Tibial nerve (tissue), 4 donors: ENCODE data around the gene MBNL2. TPM values are rescaled to one million over a fixed set of nuclear protein-coding genes. Genes with fewer than 3 reads are reported as not detected.
A peak's percentile ranks its signal among the peaks of the same experiment; 100 is the strongest.

Experiments used
- DNase-seq, 2 donors: peaks; one replicate each; pipeline ENCODE4 v3.0.0-alpha.2; 2019; ENCODE audit warnings: low spot score in 2 of 2
- H3K27ac ChIP-seq, 4 donors: fragments of 200-600 bp; sonication (generic) in 3 of 4; one replicate each; pipeline ENCODE4 v1.5.1; 2017 to 2019; ENCODE audit warnings: mild to moderate bottlenecking in 1 of 4
- H3K27me3 ChIP-seq, 2 donors: fragments of 200-600 bp; sonication (generic) in 1 of 2; one replicate each; pipeline versions ENCODE4 v1.5.1 to v1.6.0; 2017 to 2019
- H3K36me3 ChIP-seq, 3 donors: fragments of 200-600 bp; sonication (generic); one replicate each; pipeline ENCODE4 v1.5.1; 2018 to 2019
- H3K4me1 ChIP-seq, 4 donors: fragments of 200-600 bp; sonication (generic) in 3 of 4; one replicate each; pipeline ENCODE4 v1.5.1; 2017 to 2019
- H3K4me3 ChIP-seq, 4 donors: fragments of 200-600 bp; sonication (generic) in 3 of 4; one replicate each; pipeline ENCODE4 v1.5.1; 2017 to 2019; ENCODE audit warnings: mild to moderate bottlenecking in 1 of 4, moderate library complexity in 1 of 4
- H3K9me3 ChIP-seq, 4 donors: fragments of 200-600 bp; sonication (generic) in 3 of 4; one replicate each; pipeline ENCODE4 v1.5.1; 2017 to 2019
- EP300 ChIP-seq, 2 donors: sonication (generic); formaldehyde crosslinking; IDR thresholded peaks; one replicate each; pipeline ENCODE4 v1.6.1; 2017; ENCODE audit warnings: antibody characterized with exemption in 2 of 2, mild to moderate bottlenecking in 1 of 2
- POLR2A ChIP-seq, 2 donors: fragments of 450-650 bp; IDR thresholded peaks; one replicate each; pipeline ENCODE4 v1.6.1; 2017; ENCODE audit warnings: antibody characterized with exemption in 2 of 2, mild to moderate bottlenecking in 2 of 2, moderate library complexity in 2 of 2
- WGBS, 2 donors: methylation state at CpG; one replicate each; pipeline ENCODE4 v1.1.5; 2018; 5-methylcytosine and 5-hydroxymethylcytosine counted together
- total RNA-seq, 4 donors: library from RNA; depleted of rRNA; stranded (reverse); fragments of >200 nt; gene quantifications; one replicate each; pipeline ENCODE4 v1.1.0, GENCODE V29; 2016
- TF ChIP-seq, protein P1 (sequence below), 5 experiments: fragments of 200-600 bp in 3 of 5; fragments of 450-650 bp in 2 of 5; sonication (generic) in 3 of 5; IDR thresholded peaks; one replicate each; pipeline ENCODE4 v1.5.1; 2016 to 2019; ENCODE audit warnings: antibody characterized with exemption in 5 of 5, mild to moderate bottlenecking in 3 of 5, moderate library complexity in 2 of 5

MBNL2 gene
- total RNA-seq, 4 donors from 2014 or later = 87.9 to 126 (median 95.5) TPM

DNA sequence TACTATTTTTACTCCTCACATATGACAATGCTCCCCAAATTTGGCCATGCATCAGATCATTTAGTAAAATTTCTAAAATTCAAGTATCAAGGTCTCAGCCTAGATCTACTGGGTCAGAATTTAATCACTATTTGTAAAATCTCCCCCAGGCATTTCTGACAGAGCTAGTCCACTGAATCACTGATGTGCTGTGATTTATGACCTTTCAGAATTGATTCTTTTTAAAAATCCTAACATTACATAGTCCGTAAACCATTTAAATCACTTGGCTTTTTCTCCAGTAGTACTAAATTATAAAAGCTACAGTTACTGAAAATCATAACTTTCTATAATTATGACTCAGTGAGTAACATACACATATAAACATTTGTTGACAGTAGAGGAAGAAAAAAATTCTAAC, 119.0 kb downstream of the MBNL2 start:
- no peaks in the 10 kb centered on the region for H3K9me3 ChIP-seq
- H3K4me1 ChIP-seq = peaks cover 7 to 71% (median 22%) of the 10 kb centered on the region in 4 donors
- no peak overlapping the region for H3K4me3 ChIP-seq
- DNase-seq = no peak
- H3K27ac ChIP-seq = peak overlapping the region in 3 of 4 donors; percentile 27 to 83 (median 79)
- WGBS, 2 donors = 53 to 61% methylated on average over 1 of the region's 1 CpG
- H3K27me3 ChIP-seq = no peaks in the 10 kb centered on the region
- H3K36me3 ChIP-seq = peaks cover 0 to 19% (median 0%) of the 10 kb centered on the region in 3 donors
- TF ChIP-seq, protein P1, sequence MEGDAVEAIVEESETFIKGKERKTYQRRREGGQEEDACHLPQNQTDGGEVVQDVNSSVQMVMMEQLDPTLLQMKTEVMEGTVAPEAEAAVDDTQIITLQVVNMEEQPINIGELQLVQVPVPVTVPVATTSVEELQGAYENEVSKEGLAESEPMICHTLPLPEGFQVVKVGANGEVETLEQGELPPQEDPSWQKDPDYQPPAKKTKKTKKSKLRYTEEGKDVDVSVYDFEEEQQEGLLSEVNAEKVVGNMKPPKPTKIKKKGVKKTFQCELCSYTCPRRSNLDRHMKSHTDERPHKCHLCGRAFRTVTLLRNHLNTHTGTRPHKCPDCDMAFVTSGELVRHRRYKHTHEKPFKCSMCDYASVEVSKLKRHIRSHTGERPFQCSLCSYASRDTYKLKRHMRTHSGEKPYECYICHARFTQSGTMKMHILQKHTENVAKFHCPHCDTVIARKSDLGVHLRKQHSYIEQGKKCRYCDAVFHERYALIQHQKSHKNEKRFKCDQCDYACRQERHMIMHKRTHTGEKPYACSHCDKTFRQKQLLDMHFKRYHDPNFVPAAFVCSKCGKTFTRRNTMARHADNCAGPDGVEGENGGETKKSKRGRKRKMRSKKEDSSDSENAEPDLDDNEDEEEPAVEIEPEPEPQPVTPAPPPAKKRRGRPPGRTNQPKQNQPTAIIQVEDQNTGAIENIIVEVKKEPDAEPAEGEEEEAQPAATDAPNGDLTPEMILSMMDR (IDR thresholded peaks at IDR 0.05) = no peak
- TF ChIP-seq EP300 (IDR thresholded peaks at IDR 0.05) (no peak), POLR2A (IDR thresholded peaks at IDR 0.05) (no peak)

DNA sequence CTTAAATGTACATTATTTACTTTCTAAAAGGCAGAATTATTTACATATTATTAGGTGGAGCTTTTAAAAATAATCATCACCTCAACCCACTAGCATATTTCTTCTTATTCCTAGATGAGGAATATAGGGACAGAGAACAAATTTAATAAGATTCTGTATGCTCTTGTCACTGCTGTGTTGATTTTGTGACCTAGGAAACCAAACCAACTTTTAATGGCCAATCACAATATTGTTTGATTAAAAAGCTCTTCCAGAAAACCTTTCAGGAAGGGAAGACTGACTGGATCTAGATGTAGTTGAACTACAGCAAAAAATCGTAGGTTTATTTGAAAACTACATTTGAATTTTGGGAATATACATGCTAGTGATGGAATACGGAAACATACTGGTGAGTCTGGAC, 120.0 kb downstream of the MBNL2 start:
- Histone ChIP-seq H3K4me1 (peaks cover 7 to 61% (median 22%) of the 10 kb centered on the region in 4 donors), H3K27me3 (no peaks in the 10 kb centered on the region), H3K9me3 (no peaks in the 10 kb centered on the region), H3K36me3 (peaks cover 0 to 20% (median 8%) of the 10 kb centered on the region in 3 donors), H3K27ac (peak overlapping the region; percentile 4 to 83 (median 53)), H3K4me3 (no peak overlapping the region)
- 64 to 67% methylated on average over 2 of the region's 2 CpGs for WGBS, 2 donors
- TF ChIP-seq POLR2A (IDR thresholded peaks at IDR 0.05) (no peak), EP300 (IDR thresholded peaks at IDR 0.05) (no peak)
- TF ChIP-seq, protein P1 (IDR thresholded peaks at IDR 0.05) = no peak
- DNase-seq = no peak

DNA sequence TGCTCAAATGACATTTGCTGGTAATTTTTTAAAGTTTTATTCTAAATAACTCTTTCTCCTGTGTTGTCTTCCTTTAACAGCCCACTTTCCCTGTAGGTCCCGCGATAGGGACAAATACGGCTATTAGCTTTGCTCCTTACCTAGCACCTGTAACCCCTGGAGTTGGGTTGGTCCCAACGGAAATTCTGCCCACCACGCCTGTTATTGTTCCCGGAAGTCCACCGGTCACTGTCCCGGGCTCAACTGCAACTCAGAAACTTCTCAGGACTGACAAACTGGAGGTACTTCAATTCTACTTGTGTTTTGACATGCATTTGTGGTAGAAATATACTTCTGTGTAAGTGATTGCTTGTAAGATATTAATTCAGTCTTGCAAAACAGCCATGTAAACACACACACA, 120.8 kb downstream of the MBNL2 start:
- H3K9me3 ChIP-seq = no peaks in the 10 kb centered on the region
- DNase-seq = no peak
- peak overlapping the region; percentile 11 to 79 (median 45) for H3K27ac ChIP-seq
- peaks cover 0 to 28% (median 8%) of the 10 kb centered on the region in 3 donors for H3K36me3 ChIP-seq
- no peak overlapping the region for H3K4me3 ChIP-seq
- peaks cover 7 to 58% (median 21%) of the 10 kb centered on the region in 4 donors for H3K4me1 ChIP-seq
- WGBS, 2 donors = 86 to 89% methylated on average over 8 of the region's 8 CpGs
- TF ChIP-seq, protein P1 (IDR thresholded peaks at IDR 0.05) = no peak
- no peak for TF ChIP-seq POLR2A (IDR thresholded peaks at IDR 0.05)
- no peak for TF ChIP-seq EP300 (IDR thresholded peaks at IDR 0.05)
- no peaks in the 10 kb centered on the region for H3K27me3 ChIP-seq

DNA sequence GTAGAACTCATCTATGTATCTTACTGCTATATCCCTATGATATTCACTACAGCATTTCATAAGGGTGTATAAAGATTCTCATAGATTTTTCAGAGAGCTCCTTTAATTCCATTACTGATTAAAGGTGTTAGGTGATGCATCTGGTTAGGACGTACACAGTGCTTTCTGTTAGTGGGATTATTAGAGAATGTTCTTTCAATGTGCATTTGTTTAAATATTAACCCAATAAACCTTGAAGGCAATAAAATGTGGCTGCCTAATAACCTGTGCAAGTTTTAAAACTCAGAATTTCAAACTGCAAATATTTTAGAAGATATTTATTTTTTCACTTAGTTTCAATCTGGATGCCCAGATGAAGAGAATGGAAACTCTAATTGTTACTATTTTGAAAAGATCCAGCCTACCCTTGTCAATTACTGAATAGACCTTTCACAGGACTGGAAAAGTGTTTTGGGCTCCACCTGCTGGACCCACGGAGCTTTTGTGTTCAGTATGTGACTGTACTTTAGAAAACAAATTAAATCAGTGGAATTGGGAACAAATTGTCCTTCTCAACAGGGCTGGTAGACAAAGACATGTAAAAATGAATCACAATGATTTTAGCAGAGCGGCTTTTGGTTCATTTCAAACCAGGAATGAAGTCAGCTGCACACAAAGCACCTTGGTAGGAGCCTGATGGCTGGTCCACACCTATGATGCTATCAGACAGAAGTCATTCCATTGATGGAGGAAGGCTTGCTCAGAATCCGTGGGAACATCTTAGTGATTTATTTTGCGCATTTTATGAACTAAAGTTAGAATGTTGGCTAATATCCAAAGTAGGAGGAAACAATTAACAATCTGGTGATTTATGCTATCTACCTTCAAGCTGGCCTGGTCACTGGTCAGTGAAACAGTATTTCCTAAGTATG, 122.4 kb downstream of the MBNL2 start:
- peak; percentile 24 to 48 for DNase-seq
- peak overlapping the region; percentile 0 to 79 (median 61) for H3K27ac ChIP-seq
- WGBS, 2 donors = 25 to 30% methylated on average over 5 of the region's 5 CpGs

More for the DNA sequence above, 122.4 kb downstream of the MBNL2 start:
- peaks cover 0 to 43% (median 8%) of the 10 kb centered on the region in 3 donors for H3K36me3 ChIP-seq
- no peak overlapping the region for H3K4me3 ChIP-seq
- no peaks in the 10 kb centered on the region for H3K27me3 ChIP-seq
- H3K4me1 ChIP-seq = peaks cover 7 to 42% (median 14%) of the 10 kb centered on the region in 4 donors
- no peaks in the 10 kb centered on the region for H3K9me3 ChIP-seq
- TF ChIP-seq, protein P1 (IDR thresholded peaks at IDR 0.05) = peak; percentile 53 to 84 (median 69)
- no peak for TF ChIP-seq POLR2A (IDR thresholded peaks at IDR 0.05)
- TF ChIP-seq EP300 (IDR thresholded peaks at IDR 0.05) = peak; percentile 39 to 79
